HG03025 (cell line): ENCODE measurements around the gene ACADS.

Source experiments
- ATAC-seq: cut with Tn5 transposase; IDR thresholded peaks from one replicate; pipeline ENCODE4 v1.9.1; 2021; ENCODE audit warnings: mild to moderate bottlenecking, moderate library complexity; ENCODE audit not compliant: unreplicated experiment, low FRiP score

ACADS gene

DNA sequence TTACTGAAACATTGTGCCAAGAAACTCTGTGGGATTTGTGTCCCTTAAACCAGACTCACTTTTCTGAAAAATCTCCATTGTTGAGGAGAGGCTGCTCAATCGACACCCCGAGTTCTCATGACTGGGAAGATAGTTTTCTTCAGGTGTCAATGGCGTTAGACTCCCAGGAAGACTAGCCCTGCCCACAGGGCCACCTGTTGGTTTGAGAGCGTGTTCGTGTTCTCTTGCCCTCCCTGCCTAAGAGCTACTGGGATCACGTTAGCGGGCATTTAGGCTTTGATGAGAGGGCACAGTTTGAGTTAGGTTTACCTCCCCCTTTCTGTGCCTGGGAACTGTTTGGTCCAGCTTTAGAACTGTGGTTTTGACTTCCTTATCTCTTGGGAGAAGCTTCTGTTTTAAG, 26.1 kb upstream of the ACADS start:
- no peak for ATAC-seq

GRCh38 chr12:120700886-120701285, 24.7 kb upstream of the ACADS start:
- ATAC-seq = no peak

DNA sequence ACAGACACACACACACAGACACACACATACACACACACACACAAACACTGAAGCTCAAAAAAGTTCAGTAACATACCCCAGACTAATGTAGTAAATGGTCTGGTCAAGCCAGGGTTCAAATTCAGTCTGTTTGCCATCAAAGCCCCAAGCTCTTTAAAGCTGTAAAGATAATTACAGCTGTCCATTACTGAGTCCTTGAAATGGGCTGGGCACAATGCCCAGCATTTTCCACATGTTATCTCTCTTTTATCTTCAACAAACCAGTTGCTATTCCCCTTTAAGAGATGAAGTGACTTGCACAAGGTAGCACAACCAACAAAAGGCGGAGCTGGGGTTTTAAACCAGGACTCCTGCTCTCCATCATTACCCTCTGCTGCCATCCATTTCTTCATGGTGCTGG, 23.0 kb upstream of the ACADS start:
- no peak for ATAC-seq

DNA sequence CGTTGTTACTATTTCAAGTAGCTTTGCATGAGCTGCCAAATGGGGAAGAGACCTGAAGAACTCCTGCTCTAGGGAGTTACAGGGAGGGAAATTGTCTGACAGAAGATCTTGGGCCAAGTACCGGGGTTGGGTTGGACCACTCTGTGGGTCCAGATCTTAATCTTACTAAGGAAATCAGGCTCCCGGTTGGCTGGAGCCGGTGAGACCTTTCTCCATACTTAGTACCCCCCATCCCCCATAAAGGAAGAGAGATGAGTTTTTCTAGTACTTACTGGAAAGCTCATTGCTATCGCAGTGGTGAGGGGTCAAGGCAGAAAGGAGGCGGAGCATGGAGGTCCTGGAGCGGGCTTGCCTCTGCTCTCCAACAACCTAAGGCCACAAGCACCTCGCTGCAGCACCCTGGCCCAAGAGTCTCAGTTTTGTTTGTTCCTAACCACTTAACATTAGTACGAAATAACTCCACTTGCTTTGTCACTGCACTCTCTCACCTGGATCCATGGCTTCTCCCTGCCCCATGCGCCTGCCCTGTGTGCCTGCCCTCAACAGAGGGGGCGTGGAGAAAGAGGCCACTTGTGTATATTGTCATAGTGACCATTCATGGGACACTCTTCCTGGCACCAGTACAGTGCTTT, 22.2 kb upstream of the ACADS start:
- ATAC-seq = no peak

- no peak for ATAC-seq
Measured at GRCh38 chr12:120705618-120706017, 20.0 kb upstream of the ACADS start.

DNA sequence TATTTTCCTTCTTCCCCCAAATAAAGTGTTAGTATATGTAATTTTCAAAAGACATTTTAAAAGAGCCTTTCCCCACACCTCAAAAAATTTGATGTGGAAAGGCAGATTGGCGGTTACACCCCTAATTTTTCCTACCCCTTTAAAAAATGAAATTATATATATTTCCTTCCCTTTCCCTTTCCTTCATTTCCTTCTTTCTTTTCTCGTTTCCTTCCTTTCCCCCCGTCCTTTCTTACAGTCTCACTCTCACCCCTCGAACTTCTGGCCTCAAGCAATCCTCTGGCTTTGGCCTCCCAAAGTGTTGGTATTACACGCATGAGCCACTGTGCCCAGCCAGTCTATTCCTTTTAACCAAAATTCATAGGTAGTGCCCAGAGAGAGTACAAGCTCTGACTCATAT, 19.6 kb upstream of the ACADS start:
- no peak for ATAC-seq

DNA sequence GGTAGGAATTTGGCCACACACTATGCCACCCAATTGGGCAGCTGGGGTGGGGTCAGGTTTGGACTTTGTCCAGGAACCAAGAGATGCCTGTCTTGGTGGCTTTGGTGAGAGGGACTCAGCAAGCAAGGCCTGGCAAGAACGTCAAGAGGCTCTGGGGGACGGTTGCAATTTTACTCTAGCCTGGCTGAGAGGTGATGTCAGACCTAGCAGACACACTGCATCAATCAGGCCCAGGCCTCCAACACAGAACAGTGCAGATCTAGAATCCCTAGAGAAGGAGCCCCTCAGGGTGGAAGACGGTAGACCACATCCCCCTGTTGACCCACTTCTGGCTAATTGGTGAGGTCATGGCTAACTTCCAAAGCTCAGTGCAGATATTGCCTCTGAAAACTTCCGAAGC, 17.0 kb upstream of the ACADS start:
- ATAC-seq = no peak

DNA sequence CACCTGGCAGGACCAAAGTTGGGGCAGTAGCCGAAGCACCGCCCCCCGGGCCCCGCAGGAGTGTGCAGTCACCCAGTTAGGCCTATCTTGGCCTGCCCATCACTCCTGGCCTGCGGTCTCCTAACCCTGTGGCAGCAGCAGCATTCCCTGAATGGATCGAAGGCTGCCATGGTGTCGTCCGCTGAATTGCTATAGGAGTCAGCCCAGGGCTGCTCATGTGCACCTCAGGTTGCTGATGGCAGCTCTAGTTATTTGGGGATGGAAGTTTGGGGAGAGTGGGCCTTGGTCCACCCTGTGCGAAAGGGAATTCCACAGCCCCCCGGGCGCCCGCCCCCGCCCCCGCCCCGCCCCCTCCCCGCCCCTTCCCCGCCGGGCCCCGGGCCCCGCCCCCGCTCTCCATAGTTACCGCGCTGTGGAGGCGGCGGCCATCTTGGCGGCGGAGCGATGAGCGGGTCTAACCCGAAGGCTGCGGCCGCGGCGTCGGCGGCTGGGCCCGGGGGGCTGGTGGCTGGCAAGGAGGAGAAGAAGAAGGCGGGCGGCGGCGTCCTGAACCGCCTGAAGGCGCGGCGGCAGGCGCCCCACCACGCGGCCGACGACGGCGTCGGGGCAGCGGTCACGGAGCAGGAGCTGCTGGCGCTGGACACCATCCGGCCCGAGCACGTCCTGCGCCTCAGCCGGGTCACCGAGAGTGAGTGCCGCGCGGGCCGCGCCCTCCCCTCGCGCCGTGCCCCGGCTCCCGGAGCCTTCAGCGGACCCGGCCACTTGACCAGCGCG, 15.4 kb upstream of the ACADS start, which contains the start of gene UNC119B:
TSS of gene UNC119B (plus strand) at position 428 of the 774 bp plus-strand sequence. CDS start at position 445, 17 bp downstream.
- peak; percentile 72 for ATAC-seq

GRCh38 chr12:120710805-120711296, 14.8 kb upstream of the ACADS start:
- peak; percentile 18 for ATAC-seq

DNA sequence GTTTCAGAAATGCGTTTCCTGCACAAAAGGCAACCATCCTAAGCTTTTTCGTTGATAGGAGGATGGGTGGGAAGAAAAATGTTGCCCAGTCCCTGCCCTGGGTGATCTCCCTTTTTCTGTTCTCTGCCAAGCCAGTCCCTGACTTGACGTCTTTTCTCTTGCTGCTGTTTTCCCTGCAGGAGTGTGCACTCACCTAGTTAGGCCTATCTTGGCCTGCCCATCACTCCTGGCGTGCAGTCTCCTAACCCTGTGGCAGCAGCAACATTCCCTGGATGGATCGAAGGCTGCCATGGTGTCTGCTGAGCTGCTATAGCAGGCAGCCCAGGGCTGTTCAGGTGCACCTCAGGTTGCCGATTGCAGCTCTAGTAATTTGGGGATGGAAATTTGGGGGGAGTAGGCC, 14.2 kb upstream of the ACADS start:
- no peak for ATAC-seq

GRCh38 chr12:120712610-120713009, 13.0 kb upstream of the ACADS start:
- ATAC-seq = no peak

DNA sequence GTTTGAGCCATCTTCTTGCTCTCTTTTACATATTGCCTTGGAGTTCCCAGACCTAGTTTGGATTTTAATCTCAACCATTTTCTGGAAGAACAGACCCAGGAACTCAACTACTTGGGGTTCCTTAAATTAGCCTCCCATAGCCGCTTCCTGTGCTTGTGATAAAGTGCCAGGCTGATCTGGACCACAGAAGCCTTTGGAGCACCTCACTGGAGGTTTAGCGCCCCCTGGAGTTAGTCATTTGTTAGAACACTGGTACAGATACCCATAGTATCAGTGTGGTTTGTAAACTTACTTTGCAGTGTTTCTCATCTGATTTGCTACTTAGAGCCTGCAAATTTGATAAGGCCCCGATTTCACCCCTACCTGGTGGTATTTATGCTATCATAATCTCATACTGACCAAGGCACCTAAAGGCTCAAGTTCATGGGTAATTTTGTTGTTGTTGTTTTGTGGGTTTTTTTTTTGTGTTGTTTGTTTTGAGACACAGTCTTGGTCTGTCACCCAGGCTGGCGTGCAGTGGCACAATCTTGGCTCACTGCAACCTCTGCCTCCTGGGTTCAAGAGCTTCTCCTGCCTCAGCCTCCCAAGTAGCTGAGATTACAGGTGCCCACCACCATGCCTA, 11.7 kb upstream of the ACADS start:
- ATAC-seq = no peak

GRCh38 chr12:120718055-120718454, 7.6 kb upstream of the ACADS start:
- ATAC-seq = no peak

- no peak for ATAC-seq
Measured at GRCh38 chr12:120719072-120719471, 6.6 kb upstream of the ACADS start.

- no peak for ATAC-seq
Measured at GRCh38 chr12:120719496-120720233, 6.0 kb upstream of the ACADS start.

- ATAC-seq = no peak
Measured at GRCh38 chr12:120720234-120720986, 5.2 kb upstream of the ACADS start.

- no peak for ATAC-seq
Measured at GRCh38 chr12:120720987-120721801, 4.4 kb upstream of the ACADS start.

DNA sequence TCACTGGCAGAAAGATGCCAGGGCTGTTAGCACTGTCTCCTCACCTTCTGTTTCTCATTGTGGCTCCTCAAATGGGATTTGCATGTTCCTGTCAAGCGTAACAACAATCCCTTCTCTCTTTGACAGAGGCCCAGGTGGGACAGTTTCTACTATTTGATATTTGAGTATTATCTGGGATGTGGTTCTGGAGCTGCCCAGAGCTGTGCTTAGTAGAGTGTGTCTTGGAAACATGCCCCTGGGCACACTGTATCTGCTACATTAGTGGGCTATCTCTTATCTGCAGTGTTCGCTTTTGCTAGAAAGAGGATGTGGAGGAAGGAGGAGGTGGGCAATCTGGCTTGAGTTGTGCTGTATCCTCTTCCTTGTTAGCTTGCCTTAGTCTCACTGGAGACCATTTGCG, 3.8 kb upstream of the ACADS start:
- no peak for ATAC-seq

- ATAC-seq = no peak
Measured at GRCh38 chr12:120722784-120723183, 2.8 kb upstream of the ACADS start.
